ENCODE results near the gene PLPPR1. TPM values are rescaled to one million over a fixed set of nuclear protein-coding genes. Genes with fewer than 3 reads are reported as not detected.

Gene PLPPR1
- total RNA-seq, 1 experiment from 2014 or later = 2.4 TPM

DNA sequence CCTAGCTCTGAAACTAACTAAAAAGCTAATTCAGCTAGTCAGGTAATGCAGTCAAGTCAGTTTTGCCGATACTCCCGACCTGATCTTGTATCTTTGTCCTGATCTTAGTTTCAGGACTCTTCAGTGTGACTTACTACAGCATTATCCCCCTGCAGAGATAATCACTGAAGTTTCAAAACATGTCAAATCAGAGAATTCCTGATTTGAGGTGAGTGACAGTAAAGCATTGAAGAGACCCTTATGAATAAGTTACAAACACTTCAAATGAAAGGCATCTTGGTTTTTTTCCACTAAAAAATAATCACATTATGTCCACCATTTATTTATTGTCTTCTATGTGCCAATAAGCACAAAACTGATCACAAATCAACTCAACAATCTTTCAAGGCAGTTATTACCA, 308.7 kb downstream of the PLPPR1 start:
- H3K27ac ChIP-seq (ENCODE audit: insufficient read length, low read depth, low read length) = no peak overlapping the region
- no peaks in the 10 kb centered on the region for H3K79me2 ChIP-seq (ENCODE audit: insufficient read depth, low read length)
- no peaks in the 10 kb centered on the region for H3K27me3 ChIP-seq (ENCODE audit: insufficient read depth, low read length)
- H4K20me1 ChIP-seq (ENCODE audit: control insufficient read depth, insufficient read depth, insufficient read length) = no peaks in the 10 kb centered on the region
- WGBS (ENCODE audit: extremely low coverage, insufficient read length, low lambda C conversion rate) = no CpG with 5 or more reads among the region's 2 CpGs
- no peak overlapping the region for H3T11ph ChIP-seq (ENCODE audit: low read length)
- peaks cover 0 to 7% of the 10 kb centered on the region in 2 experiments; a peak in 3 of 5 replicates for H3K9me3 Mint-ChIP-seq
- no peak overlapping the region for H4K5ac ChIP-seq (ENCODE audit: insufficient read length, low read depth, low read length)
- no peak overlapping the region for H2BK120ac ChIP-seq (ENCODE audit: low read depth, low read length, poor library complexity, severe bottlenecking)
- H3K36me3 Mint-ChIP-seq (ENCODE audit: insufficient read depth in 1 of 3, low read depth in 3 of 3) = peaks cover 0 to 9% (median 0%) of the 10 kb centered on the region in 3 experiments; a peak in 2 of 7 replicates
- no peaks in the 10 kb centered on the region for H3K23me2 ChIP-seq (ENCODE audit: insufficient read length, low read depth, low read length, poor library complexity, severe bottlenecking)
- H3K4me3 Mint-ChIP-seq = no peak overlapping the region
- no peaks in the 10 kb centered on the region; the same call in none of the 2 replicates for H3K27me3 Mint-ChIP-seq (ENCODE audit: low read depth)
- H3K9ac ChIP-seq (ENCODE audit: extremely low read depth, insufficient read length, low read length) = no peak overlapping the region
- no peak overlapping the region for H3K23ac ChIP-seq (ENCODE audit: insufficient read length, low read depth, low read length)
- H3K4ac ChIP-seq (ENCODE audit: low read depth, low read length) = no peak overlapping the region
- H3K79me1 ChIP-seq (ENCODE audit: insufficient read depth, low read depth, low read length, poor library complexity, severe bottlenecking) = no peaks in the 10 kb centered on the region
- TF ChIP-seq, protein P1, sequence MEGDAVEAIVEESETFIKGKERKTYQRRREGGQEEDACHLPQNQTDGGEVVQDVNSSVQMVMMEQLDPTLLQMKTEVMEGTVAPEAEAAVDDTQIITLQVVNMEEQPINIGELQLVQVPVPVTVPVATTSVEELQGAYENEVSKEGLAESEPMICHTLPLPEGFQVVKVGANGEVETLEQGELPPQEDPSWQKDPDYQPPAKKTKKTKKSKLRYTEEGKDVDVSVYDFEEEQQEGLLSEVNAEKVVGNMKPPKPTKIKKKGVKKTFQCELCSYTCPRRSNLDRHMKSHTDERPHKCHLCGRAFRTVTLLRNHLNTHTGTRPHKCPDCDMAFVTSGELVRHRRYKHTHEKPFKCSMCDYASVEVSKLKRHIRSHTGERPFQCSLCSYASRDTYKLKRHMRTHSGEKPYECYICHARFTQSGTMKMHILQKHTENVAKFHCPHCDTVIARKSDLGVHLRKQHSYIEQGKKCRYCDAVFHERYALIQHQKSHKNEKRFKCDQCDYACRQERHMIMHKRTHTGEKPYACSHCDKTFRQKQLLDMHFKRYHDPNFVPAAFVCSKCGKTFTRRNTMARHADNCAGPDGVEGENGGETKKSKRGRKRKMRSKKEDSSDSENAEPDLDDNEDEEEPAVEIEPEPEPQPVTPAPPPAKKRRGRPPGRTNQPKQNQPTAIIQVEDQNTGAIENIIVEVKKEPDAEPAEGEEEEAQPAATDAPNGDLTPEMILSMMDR (conservative IDR thresholded peaks at IDR 0.05) = no peak
- no peaks in the 10 kb centered on the region for H3K9me3 ChIP-seq (ENCODE audit: control insufficient read depth, low read depth, low read length)
- H2BK15ac ChIP-seq (ENCODE audit: low read depth, low read length) = no peak overlapping the region
- H2BK20ac ChIP-seq (ENCODE audit: low read depth, low read length, poor library complexity, severe bottlenecking) = no peak overlapping the region
- no peak overlapping the region for H3K27ac Mint-ChIP-seq
- H3K18ac ChIP-seq (ENCODE audit: insufficient read length, low read depth, low read length) = no peak overlapping the region
- no peak overlapping the region for H3K56ac ChIP-seq (ENCODE audit: insufficient read length, low read depth, low read length)
- H4K8ac ChIP-seq (replicated peaks; ENCODE audit: insufficient read length, low read depth, low read length) = no peak overlapping the region
- peaks cover 4 to 8% of the 10 kb centered on the region in 2 experiments for H3K4me1 Mint-ChIP-seq
- H3K4me1 ChIP-seq (ENCODE audit: insufficient read depth, low read length) = no peaks in the 10 kb centered on the region
- H3K14ac ChIP-seq (ENCODE audit: insufficient read depth, low read length) = no peak overlapping the region
- H4K91ac ChIP-seq (ENCODE audit: insufficient read length, low read depth, low read length) = no peak overlapping the region
- no peak overlapping the region for H2AK5ac ChIP-seq (ENCODE audit: insufficient read length, low read length)
- no peak overlapping the region for H3K4me2 ChIP-seq (ENCODE audit: insufficient read depth, insufficient read length, low read length)
- H2BK5ac ChIP-seq (ENCODE audit: insufficient read length, low read length) = no peak overlapping the region
- no peak overlapping the region for H2AFZ ChIP-seq (ENCODE audit: low read length)
- no peak for DNase-seq
- H2BK12ac ChIP-seq (ENCODE audit: insufficient read length, low read depth, low read length) = no peak overlapping the region
